Activated naive CD4-positive, alpha-beta T cell treated with anti-CD3 and anti-CD28 coated beads, Interleukin-2, amount 50 U/mL, for 16 hours (primary cell): ENCODE data around the gene CTTNBP2.

Experiments used
- DNase-seq: peaks from one replicate; pipeline ENCODE4 v3.0.0-alpha.2; 2020

CTTNBP2 gene

GRCh38 chr7:117784315-117784714, 88.9 kb downstream of the CTTNBP2 start:
- no peak for DNase-seq

GRCh38 chr7:117782761-117783160, 90.5 kb downstream of the CTTNBP2 start:
- DNase-seq, result no peak

- no peak for DNase-seq
These were observed 91.5 kb downstream of the CTTNBP2 start for GRCh38 chr7:117781707-117782106.

- no peak for DNase-seq
These were observed 92.4 kb downstream of the CTTNBP2 start for GRCh38 chr7:117780832-117781231.

GRCh38 chr7:117777335-117778142, 95.7 kb downstream of the CTTNBP2 start:
- DNase-seq, result no peak

- no peak for DNase-seq
These were observed 97.0 kb downstream of the CTTNBP2 start for GRCh38 chr7:117776224-117776623.

- DNase-seq, result no peak
These were observed 97.4 kb downstream of the CTTNBP2 start for GRCh38 chr7:117775801-117776200.

- DNase-seq, result no peak
These were observed 98.3 kb downstream of the CTTNBP2 start for GRCh38 chr7:117774943-117775342.

- DNase-seq, result no peak
These were observed 100.8 kb downstream of the CTTNBP2 start for GRCh38 chr7:117772421-117772820.

- DNase-seq, result no peak
These were observed 101.5 kb downstream of the CTTNBP2 start for GRCh38 chr7:117771756-117772155.

GRCh38 chr7:117769085-117769484, 104.2 kb downstream of the CTTNBP2 start:
- no peak for DNase-seq

GRCh38 chr7:117767951-117768350, 105.3 kb downstream of the CTTNBP2 start:
- DNase-seq, result no peak

GRCh38 chr7:117766913-117767312, 106.3 kb downstream of the CTTNBP2 start:
- no peak for DNase-seq

GRCh38 chr7:117764031-117764430, 109.2 kb downstream of the CTTNBP2 start:
- DNase-seq, result no peak

GRCh38 chr7:117762055-117762454, 111.2 kb downstream of the CTTNBP2 start:
- no peak for DNase-seq

GRCh38 chr7:117759950-117760640, 113.1 kb downstream of the CTTNBP2 start:
- DNase-seq, result no peak

GRCh38 chr7:117757440-117757839, 115.8 kb downstream of the CTTNBP2 start:
- DNase-seq, result no peak

- no peak for DNase-seq
These were observed 116.6 kb downstream of the CTTNBP2 start for GRCh38 chr7:117756586-117757085.

GRCh38 chr7:117755136-117755535, 118.1 kb downstream of the CTTNBP2 start:
- DNase-seq, result no peak

- DNase-seq, result no peak
These were observed 121.5 kb downstream of the CTTNBP2 start for GRCh38 chr7:117751775-117752174.

- DNase-seq, result no peak
These were observed 122.4 kb downstream of the CTTNBP2 start for GRCh38 chr7:117750612-117751563.

- DNase-seq, result no peak
These were observed 131.3 kb downstream of the CTTNBP2 start for GRCh38 chr7:117741962-117742361.

GRCh38 chr7:117739085-117739484, 134.2 kb downstream of the CTTNBP2 start:
- no peak for DNase-seq
